Measurements from ENCODE around the gene CTXN2. TPM values are rescaled to one million over a fixed set of nuclear protein-coding genes. Genes with fewer than 3 reads are reported as not detected.

Gene CTXN2
- total and polyA plus RNA-seq, 10 of the 15 experiments (the other 5 are each of a cell fraction or from before 2014, with no cell fraction given), result 0.01 to 0.09 TPM; not detected in 8

- H3K9ac ChIP-seq (ENCODE audit: control insufficient read depth, insufficient read depth, low read length), result no peak overlapping the region
- SMC1A ChIA-PET (ENCODE audit: uncharacterized antibody, unreplicated experiment), result no interaction called here
- RAD21 ChIA-PET (ENCODE audit: unreplicated experiment), result no interaction called here
- no peaks in the 10 kb centered on the region for H3K9me3 ChIP-seq (replicated peaks; ENCODE audit: control insufficient read depth, insufficient read depth, low read length)
- H4K20me1 ChIP-seq (ENCODE audit: control insufficient read depth, insufficient read depth), result no peaks in the 10 kb centered on the region
- no peak for DNase-seq (ENCODE audit: low read depth, low spot score)
- peak; percentile 31; the same call in 1 of the 3 replicates for ATAC-seq
- TF ChIP-seq, protein P1, sequence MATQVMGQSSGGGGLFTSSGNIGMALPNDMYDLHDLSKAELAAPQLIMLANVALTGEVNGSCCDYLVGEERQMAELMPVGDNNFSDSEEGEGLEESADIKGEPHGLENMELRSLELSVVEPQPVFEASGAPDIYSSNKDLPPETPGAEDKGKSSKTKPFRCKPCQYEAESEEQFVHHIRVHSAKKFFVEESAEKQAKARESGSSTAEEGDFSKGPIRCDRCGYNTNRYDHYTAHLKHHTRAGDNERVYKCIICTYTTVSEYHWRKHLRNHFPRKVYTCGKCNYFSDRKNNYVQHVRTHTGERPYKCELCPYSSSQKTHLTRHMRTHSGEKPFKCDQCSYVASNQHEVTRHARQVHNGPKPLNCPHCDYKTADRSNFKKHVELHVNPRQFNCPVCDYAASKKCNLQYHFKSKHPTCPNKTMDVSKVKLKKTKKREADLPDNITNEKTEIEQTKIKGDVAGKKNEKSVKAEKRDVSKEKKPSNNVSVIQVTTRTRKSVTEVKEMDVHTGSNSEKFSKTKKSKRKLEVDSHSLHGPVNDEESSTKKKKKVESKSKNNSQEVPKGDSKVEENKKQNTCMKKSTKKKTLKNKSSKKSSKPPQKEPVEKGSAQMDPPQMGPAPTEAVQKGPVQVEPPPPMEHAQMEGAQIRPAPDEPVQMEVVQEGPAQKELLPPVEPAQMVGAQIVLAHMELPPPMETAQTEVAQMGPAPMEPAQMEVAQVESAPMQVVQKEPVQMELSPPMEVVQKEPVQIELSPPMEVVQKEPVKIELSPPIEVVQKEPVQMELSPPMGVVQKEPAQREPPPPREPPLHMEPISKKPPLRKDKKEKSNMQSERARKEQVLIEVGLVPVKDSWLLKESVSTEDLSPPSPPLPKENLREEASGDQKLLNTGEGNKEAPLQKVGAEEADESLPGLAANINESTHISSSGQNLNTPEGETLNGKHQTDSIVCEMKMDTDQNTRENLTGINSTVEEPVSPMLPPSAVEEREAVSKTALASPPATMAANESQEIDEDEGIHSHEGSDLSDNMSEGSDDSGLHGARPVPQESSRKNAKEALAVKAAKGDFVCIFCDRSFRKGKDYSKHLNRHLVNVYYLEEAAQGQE (IDR thresholded peaks at IDR 0.05; ENCODE audit: low read depth, low read length), result peak; percentile 95
- no peak for TF ChIP-seq ETV6 (conservative IDR thresholded peaks at IDR 0.05 in 1 of 2, IDR thresholded peaks at IDR 0.05 in 1 of 2; ENCODE audit: borderline replicate concordance in 1 of 2, low read depth in 1 of 2)
- intact Hi-C loops (cut with micrococcal nuclease; ENCODE audit: unreplicated experiment), result no loop called here
- H3K27ac ChIP-seq (ENCODE audit: control insufficient read depth, insufficient read depth), result no peak overlapping the region
- no peaks in the 10 kb centered on the region for H3K79me2 ChIP-seq (ENCODE audit: control insufficient read depth, insufficient read depth, low read length)
- CTCF ChIA-PET, result no interaction called here
- no TSS peak for BruUV-seq (replicated peaks)
- no peaks in the 10 kb centered on the region for H3K27me3 ChIP-seq (replicated peaks in 1 of 2; ENCODE audit: control insufficient read depth in 2 of 2, insufficient read depth in 2 of 2, low read length in 1 of 2)
- FAIRE-seq, result no peak
- H2AFZ ChIP-seq (ENCODE audit: control insufficient read depth, low read depth, low read length), result no peak overlapping the region
- in situ Hi-C loops (cut with MboI), result no loop called here
- no peaks in the 10 kb centered on the region for H3K4me1 ChIP-seq (ENCODE audit: control insufficient read depth, insufficient read depth, low read length)
- POLR2A ChIA-PET, result no interaction called here
- H3K4me3 ChIP-seq, result no peak overlapping the region
- H3K4me2 ChIP-seq (ENCODE audit: control insufficient read depth, insufficient read depth), result no peak overlapping the region
- no peaks in the 10 kb centered on the region for H3K36me3 ChIP-seq (ENCODE audit: control insufficient read depth in 2 of 2, insufficient read depth in 2 of 2, low read length in 1 of 2)
- 62% methylated on average over 15 of the region's 15 CpGs for WGBS (ENCODE audit: insufficient coverage, insufficient replicate concordance, low lambda C conversion rate, missing lambda C conversion rate)
Observed at GRCh38 chr15:48190932-48191573, 412 bp upstream of the CTXN2 start.

DNA sequence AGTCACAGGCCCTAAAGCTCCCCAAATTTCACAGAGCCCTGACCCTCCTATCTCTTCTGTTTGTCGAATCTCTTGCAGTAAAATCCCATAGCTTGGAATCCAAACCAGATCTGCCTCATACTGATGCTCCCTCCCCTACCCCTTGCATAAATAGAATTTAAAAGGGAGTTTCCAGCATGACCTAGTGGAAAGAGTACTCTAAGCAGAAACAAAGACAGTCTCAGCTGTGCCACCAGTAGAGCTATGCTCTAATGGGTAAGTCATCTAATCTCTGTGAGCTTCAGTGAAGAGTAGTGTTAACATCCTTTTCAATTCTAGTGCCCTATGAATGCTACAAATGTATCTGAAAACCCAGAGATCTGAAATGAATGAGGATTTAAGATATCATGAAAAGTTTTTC, 10.6 kb downstream of the CTXN2 start:
- no peak for TF ChIP-seq JUNB (IDR thresholded peaks at IDR 0.05)
- no peak overlapping the region for H3K27ac ChIP-seq (ENCODE audit: control insufficient read depth, insufficient read depth)
- ATAC-seq (no peak), DNase-seq (ENCODE audit: low read depth, low spot score) (no peak), FAIRE-seq (no peak)
- in situ Hi-C loops (cut with MboI) (no loop called here), intact Hi-C loops (cut with micrococcal nuclease; ENCODE audit: unreplicated experiment) (no loop called here)
- SMC1A ChIA-PET (ENCODE audit: uncharacterized antibody, unreplicated experiment), result no interaction called here
- no peak overlapping the region for H2AFZ ChIP-seq (ENCODE audit: control insufficient read depth, low read depth, low read length)
- no peak overlapping the region for H3K4me2 ChIP-seq (ENCODE audit: control insufficient read depth, insufficient read depth)
- H3K9me3 ChIP-seq (replicated peaks; ENCODE audit: control insufficient read depth, insufficient read depth, low read length), result no peaks in the 10 kb centered on the region
- no peaks in the 10 kb centered on the region for H3K27me3 ChIP-seq (replicated peaks in 1 of 2; ENCODE audit: control insufficient read depth in 2 of 2, insufficient read depth in 2 of 2, low read length in 1 of 2)
- POLR2A ChIA-PET, result no interaction called here
- RAD21 ChIA-PET (ENCODE audit: unreplicated experiment), result no interaction called here
- H3K4me3 ChIP-seq, result no peak overlapping the region
- BruUV-seq (replicated peaks), result no TSS peak
- no peaks in the 10 kb centered on the region for H3K4me1 ChIP-seq (ENCODE audit: control insufficient read depth, insufficient read depth, low read length)
- no peak overlapping the region for H3K9ac ChIP-seq (ENCODE audit: control insufficient read depth, insufficient read depth, low read length)
- CTCF ChIA-PET, result interaction anchor here (1.0 to 1.3 kb wide), 2 partner anchors 8 to 82 kb away, joined by 3 read pairs; no protein-coding TSS in a partner anchor
- H3K79me2 ChIP-seq (ENCODE audit: control insufficient read depth, insufficient read depth, low read length), result no peaks in the 10 kb centered on the region
- WGBS (ENCODE audit: insufficient coverage, insufficient replicate concordance, low lambda C conversion rate, missing lambda C conversion rate), result 31% methylated on average over 1 of the region's 1 CpG
- H3K36me3 ChIP-seq (ENCODE audit: control insufficient read depth in 2 of 2, insufficient read depth in 2 of 2, low read length in 1 of 2), result no peaks in the 10 kb centered on the region
- H4K20me1 ChIP-seq (ENCODE audit: control insufficient read depth, insufficient read depth), result no peaks in the 10 kb centered on the region
